ENCODE results near the gene OR4N2. TPM values are rescaled to one million over a fixed set of nuclear protein-coding genes. Genes with fewer than 3 reads are reported as not detected.

Gene OR4N2
- total RNA-seq, 4 donors from 2014 or later, result not detected

DNA sequence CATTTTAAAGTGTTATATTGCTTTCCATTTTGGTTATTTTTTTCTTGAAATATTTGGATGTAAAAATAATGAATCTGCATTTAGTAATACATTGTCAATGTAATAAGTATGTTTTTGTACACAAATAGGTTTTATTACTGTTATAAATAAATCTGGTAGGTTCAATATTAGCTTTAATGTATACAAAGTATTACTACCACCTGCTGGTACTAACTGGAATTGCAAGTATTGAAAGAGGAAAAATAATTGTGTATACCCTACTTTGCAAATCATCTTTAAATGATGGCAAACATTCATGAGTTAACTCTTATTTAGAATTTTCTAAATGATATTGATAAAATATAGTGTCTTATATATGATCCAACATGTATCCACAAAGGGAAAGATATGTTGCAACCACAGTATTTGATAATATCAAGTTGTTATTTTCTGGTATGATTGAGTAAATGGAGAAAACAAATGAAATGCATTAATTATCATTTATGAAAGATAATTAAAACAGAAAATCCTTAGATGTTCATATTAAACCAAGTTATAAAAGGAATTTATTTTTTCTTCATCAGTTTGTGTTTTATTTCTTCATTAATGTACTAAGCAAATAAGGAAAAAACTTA lies 74.6 kb downstream of the OR4N2 start:
- TF ChIP-seq, protein P1, sequence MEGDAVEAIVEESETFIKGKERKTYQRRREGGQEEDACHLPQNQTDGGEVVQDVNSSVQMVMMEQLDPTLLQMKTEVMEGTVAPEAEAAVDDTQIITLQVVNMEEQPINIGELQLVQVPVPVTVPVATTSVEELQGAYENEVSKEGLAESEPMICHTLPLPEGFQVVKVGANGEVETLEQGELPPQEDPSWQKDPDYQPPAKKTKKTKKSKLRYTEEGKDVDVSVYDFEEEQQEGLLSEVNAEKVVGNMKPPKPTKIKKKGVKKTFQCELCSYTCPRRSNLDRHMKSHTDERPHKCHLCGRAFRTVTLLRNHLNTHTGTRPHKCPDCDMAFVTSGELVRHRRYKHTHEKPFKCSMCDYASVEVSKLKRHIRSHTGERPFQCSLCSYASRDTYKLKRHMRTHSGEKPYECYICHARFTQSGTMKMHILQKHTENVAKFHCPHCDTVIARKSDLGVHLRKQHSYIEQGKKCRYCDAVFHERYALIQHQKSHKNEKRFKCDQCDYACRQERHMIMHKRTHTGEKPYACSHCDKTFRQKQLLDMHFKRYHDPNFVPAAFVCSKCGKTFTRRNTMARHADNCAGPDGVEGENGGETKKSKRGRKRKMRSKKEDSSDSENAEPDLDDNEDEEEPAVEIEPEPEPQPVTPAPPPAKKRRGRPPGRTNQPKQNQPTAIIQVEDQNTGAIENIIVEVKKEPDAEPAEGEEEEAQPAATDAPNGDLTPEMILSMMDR (IDR thresholded peaks at IDR 0.05; ENCODE audit: low read depth), result no peak

Other genes with a start within 250 kb of the OR4N2 start
- gene OR11H2, start 89.9 kb upstream of the OR4N2 start, total RNA-seq, result not detected
- gene OR4Q3, start 60.2 kb upstream of the OR4N2 start, total RNA-seq, result not detected
- gene OR4M1, start 30.3 kb upstream of the OR4N2 start, total RNA-seq, result not detected
- gene OR4K2, start 71.4 kb downstream of the OR4N2 start, total RNA-seq, result not detected
- not detected for gene OR4K5, start 116.8 kb downstream of the OR4N2 start, total RNA-seq
- not detected for gene OR4K1, start 127.1 kb downstream of the OR4N2 start, total RNA-seq
- not detected for gene OR4K15, start 171.8 kb downstream of the OR4N2 start, total RNA-seq
- not detected for gene OR4Q2, start 198.4 kb downstream of the OR4N2 start, total RNA-seq
- not detected for gene OR4K14, start 215.5 kb downstream of the OR4N2 start, total RNA-seq
- gene OR4K13, start 232.3 kb downstream of the OR4N2 start, total RNA-seq, result not detected